Esophagus mucosa (tissue), 1 donor: Measurements from ENCODE around the gene FAP. TPM values are rescaled to one million over a fixed set of nuclear protein-coding genes. Genes with fewer than 3 reads are reported as not detected.

Experiments used
- ATAC-seq: fragments of 200-7000 bp; cut with Tn5 transposase; one replicate; pipeline ENCODE4 v1.9.1; 2020
- total RNA-seq: library from RNA; stranded (reverse); gene quantifications from one replicate; pipeline ENCODE4 v1.2.4, GENCODE V29; 2023
- donor health status: DM: yes; HTN: yes; CAD: no.

The FAP gene
- 1.3 TPM for total RNA-seq

- no peak for ATAC-seq
These were observed at the start of gene FAP for GRCh38 chr2:162243294-162243693. FAP (minus strand) TSS chr2:162243445; CDS start chr2:162243327, 118 bp downstream.

GRCh38 chr2:162291748-162292147 is 48.5 kb upstream of the FAP start:
- ATAC-seq, result no peak

GRCh38 chr2:162282765-162283425 is 39.6 kb upstream of the FAP start:
- ATAC-seq, result no peak

GRCh38 chr2:162280654-162281053 is 37.4 kb upstream of the FAP start:
- ATAC-seq, result no peak

GRCh38 chr2:162277381-162277780 is 34.1 kb upstream of the FAP start:
- ATAC-seq, result no peak

- no peak for ATAC-seq
These were observed 24.8 kb upstream of the FAP start for GRCh38 chr2:162267996-162268395.

- ATAC-seq, result no peak
These were observed 24.3 kb upstream of the FAP start for GRCh38 chr2:162267496-162267895.

GRCh38 chr2:162266460-162266760 is 23.2 kb upstream of the FAP start:
- no peak for ATAC-seq

GRCh38 chr2:162265666-162266459 is 22.6 kb upstream of the FAP start:
- no peak for ATAC-seq

- ATAC-seq, result peak; percentile 91
These were observed 18.0 kb upstream of the FAP start for GRCh38 chr2:162261032-162261945.

- ATAC-seq, result no peak
These were observed 15.4 kb upstream of the FAP start for GRCh38 chr2:162258686-162259085.

- no peak for ATAC-seq
These were observed 14.9 kb upstream of the FAP start for GRCh38 chr2:162258169-162258568.

- no peak for ATAC-seq
These were observed 14.2 kb upstream of the FAP start for GRCh38 chr2:162257425-162257824.

GRCh38 chr2:162256591-162256991 is 13.3 kb upstream of the FAP start:
- peak; percentile 26 for ATAC-seq

- no peak for ATAC-seq
These were observed 11.1 kb upstream of the FAP start for GRCh38 chr2:162254236-162254871.

GRCh38 chr2:162253435-162253834 is 10.2 kb upstream of the FAP start:
- ATAC-seq, result no peak

- no peak for ATAC-seq
These were observed 8.9 kb upstream of the FAP start for GRCh38 chr2:162252153-162252552.

- peak; percentile 96 for ATAC-seq
These were observed 2.5 kb upstream of the FAP start for GRCh38 chr2:162245781-162246180.

GRCh38 chr2:162245061-162245460 is 1.8 kb upstream of the FAP start:
- ATAC-seq, result peak; percentile 23

- peak; percentile 94 for ATAC-seq
These were observed 1.3 kb upstream of the FAP start for GRCh38 chr2:162244541-162245031.

- ATAC-seq, result no peak
These were observed 470 bp upstream of the FAP start for GRCh38 chr2:162243715-162244114.

- ATAC-seq, result no peak
These were observed 512 bp downstream of the FAP start for GRCh38 chr2:162242586-162243280.
